Mesenteric fat pad (tissue), 1 donor: Measurements from ENCODE around the gene SMPD2. TPM values are rescaled to one million over a fixed set of nuclear protein-coding genes. Genes with fewer than 3 reads are reported as not detected.
A peak's percentile ranks its signal among the peaks of the same experiment; 100 is the strongest.
"Not testable (repeated sequence)": the region's sequence is repeated elsewhere in the genome, so short reads cannot be mapped to it uniquely, and the experiment has no call there.

Experiments
- DNase-seq: peaks from one replicate; pipeline ENCODE4 v3.0.0-alpha.2; 2020; ENCODE audit warnings: low spot score
- total RNA-seq: library from RNA; stranded (reverse); fragmentation: NEBNext Ultra II Directional; extraction: Animal tissue kit (Norgen Biotek cat#: 25700); gene quantifications from one replicate; pipeline ENCODE4 v1.2.1, GENCODE V29; 2021
- donor health status: DM: yes; HTN: yes; CAD: no.

SMPD2 gene
- total RNA-seq, 1 donor from 2014 or later = 9.4 TPM

DNA sequence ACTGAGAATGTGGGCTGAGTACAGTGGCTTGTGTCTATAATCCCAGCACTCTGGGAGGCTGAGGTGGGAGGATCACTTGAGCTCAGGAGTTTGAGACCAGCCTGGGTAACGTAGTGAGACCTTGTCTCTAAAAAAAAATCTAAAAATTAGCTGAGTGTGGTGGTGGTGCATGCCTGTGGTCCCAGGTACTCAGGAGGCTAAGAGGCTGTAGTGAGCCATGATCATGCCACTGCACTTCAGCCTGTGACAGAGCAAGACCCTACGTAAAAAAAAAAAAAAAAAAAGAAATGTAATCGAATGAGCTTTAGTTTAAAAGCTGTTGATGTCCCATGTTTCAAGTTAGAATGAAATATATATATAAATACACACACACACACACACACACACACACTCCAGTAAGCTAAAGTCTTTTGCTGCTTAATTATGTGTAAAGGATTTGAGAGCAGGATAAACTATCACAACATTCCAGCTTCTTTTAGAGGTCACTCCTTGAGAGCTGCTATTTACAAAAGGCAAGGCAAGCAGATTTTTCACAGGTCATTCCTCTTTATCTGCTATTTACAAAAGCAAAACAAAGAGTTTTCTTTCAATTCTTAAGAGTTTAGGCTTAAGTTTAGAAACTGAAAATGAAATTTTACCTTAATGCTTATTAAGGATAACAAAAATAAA is 19.8 kb downstream of the SMPD2 start:
- no peak for DNase-seq

DNA sequence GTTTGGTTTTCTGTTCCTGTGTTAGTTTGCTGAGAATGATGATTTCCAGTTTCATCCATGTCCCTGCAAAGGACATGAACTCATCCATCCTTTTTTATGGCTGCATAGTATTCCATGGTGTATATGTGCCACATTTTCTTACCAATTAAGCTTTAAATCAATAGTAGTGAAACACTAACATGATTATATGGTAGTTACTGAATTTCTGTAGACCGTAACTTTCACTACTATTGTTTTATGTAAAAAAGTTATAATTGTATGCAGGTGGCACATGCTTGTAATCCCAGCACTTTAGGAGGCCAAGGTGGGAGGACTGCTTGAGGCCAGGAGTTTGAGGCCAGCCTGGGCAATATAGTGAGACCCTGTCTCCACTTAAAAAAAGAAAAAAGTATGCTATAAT is 20.7 kb downstream of the SMPD2 start:
- not testable (repeated sequence) for DNase-seq

DNA sequence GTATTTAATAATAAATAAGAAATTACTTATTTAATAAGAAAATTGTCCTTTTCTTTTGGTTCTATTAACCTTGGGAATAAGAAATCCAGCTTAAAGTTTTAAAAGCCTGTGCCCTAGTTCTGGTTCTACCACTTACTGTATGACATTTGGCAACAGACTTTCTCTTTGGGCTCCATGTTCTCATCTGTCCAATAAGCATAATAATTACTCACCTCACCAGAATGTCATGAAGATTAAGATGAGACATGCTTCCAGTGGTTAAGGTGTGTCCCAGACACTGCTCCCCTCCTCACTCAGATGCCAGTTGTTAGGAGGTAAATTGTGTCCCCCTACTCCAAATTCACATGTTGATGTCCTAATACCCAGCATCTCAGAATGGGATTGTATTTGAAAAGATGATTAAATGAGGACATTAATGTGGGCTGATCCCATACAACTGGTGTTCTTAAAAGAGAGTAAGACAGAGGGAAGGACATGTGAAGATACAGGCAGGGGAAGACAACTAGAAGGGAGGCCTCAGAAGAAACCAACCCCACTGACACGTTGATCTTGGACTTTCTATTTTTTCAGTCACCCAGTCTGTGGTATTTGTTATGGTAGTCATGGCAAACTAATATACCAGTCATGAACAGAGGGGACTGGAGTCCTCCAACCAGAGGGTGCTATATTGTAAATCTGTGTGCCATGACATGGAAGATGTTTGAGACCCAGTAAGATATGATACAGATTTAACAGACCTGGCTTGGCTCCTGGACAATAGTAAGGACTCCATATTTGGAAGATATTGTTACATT is 21.4 kb downstream of the SMPD2 start:
- no peak for DNase-seq

GRCh38 chr6:109465772-109466171 is 25.2 kb downstream of the SMPD2 start:
- DNase-seq = no peak

- DNase-seq = no peak
Measured at GRCh38 chr6:109466212-109466923, 25.8 kb downstream of the SMPD2 start.

- no peak for DNase-seq
Measured at GRCh38 chr6:109467696-109468095, 27.2 kb downstream of the SMPD2 start.

- no peak for DNase-seq
Measured at GRCh38 chr6:109469591-109470189, 29.2 kb downstream of the SMPD2 start.

- DNase-seq = no peak
Measured at GRCh38 chr6:109471105-109471810, 30.7 kb downstream of the SMPD2 start.

GRCh38 chr6:109472132-109472995 is 31.8 kb downstream of the SMPD2 start:
- DNase-seq = no peak

- no peak for DNase-seq
Measured at GRCh38 chr6:109473120-109473519, 32.6 kb downstream of the SMPD2 start.

DNA sequence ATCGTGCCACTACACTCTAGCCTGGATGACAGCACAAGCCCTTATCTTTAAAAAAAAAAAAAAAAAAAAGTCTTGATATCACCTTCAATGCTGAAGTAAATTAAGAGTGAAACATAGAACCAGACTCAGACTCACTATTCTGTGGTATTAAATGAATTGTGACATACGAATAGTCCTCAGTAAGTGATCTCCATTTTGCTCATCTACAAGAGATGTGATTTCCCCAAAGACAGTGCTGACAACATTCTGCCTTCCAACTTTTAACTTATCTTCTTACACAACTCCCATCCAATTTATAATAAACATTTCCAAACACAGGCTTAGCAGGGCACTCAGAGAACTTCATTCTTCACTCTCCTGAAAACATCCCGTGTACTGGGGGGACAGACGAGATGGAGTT is 34.5 kb downstream of the SMPD2 start:
- no peak for DNase-seq

GRCh38 chr6:109475625-109476024 is 35.1 kb downstream of the SMPD2 start:
- DNase-seq = no peak

DNA sequence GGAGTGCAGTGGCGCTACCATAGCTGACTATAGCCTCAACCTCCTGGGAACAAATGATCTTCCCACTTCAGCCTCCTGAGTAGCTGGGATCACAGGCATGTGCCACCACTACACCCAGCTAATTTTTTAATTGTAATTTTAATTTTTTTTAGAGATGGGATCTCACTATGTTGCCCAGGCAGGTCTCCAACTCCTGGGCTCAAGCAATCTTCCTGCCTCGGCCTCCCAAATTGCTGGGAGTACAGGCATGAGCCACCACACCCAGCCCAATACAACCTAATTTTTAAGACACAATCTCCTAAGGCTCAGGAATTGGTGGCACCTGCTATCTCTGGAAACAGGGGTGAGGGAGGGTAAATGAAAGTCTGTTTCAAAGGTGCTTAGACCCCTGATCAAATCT is 36.7 kb downstream of the SMPD2 start:
- DNase-seq = no peak

DNA sequence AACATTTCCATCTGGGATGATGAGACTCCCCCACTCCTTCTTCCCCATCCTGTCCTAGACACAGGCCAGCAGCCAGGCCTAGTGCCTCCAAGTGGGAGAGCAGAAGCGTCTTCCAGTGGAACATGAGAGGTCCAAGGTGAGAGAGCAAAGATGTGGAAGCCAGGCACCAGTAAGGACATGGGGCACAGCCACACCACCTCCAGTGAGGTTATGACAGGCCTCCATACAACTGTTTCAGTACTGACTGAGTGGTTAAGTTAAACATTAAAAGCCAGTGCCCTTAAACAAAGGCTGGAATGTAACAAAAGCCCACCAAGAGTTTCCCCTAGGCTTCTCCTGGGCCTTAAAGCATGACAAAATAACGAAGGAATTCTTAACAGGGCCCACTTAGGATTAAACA is 37.2 kb downstream of the SMPD2 start:
- DNase-seq = no peak

- no peak for DNase-seq
Measured at GRCh38 chr6:109478222-109478805, 37.8 kb downstream of the SMPD2 start.

GRCh38 chr6:109478841-109479624 is 38.5 kb downstream of the SMPD2 start:
- DNase-seq = no peak

GRCh38 chr6:109480993-109481480 is 40.5 kb downstream of the SMPD2 start:
- no peak for DNase-seq

GRCh38 chr6:109482905-109483734 is 42.6 kb downstream of the SMPD2 start, which contains the start of gene ZBTB24:
Gene ZBTB24 (minus strand): TSS chr6:109483219. CDS start chr6:109482026, 1,193 bp downstream.
- DNase-seq = peak; percentile 96
